Measurements from ENCODE around the gene NAA38.

DNA sequence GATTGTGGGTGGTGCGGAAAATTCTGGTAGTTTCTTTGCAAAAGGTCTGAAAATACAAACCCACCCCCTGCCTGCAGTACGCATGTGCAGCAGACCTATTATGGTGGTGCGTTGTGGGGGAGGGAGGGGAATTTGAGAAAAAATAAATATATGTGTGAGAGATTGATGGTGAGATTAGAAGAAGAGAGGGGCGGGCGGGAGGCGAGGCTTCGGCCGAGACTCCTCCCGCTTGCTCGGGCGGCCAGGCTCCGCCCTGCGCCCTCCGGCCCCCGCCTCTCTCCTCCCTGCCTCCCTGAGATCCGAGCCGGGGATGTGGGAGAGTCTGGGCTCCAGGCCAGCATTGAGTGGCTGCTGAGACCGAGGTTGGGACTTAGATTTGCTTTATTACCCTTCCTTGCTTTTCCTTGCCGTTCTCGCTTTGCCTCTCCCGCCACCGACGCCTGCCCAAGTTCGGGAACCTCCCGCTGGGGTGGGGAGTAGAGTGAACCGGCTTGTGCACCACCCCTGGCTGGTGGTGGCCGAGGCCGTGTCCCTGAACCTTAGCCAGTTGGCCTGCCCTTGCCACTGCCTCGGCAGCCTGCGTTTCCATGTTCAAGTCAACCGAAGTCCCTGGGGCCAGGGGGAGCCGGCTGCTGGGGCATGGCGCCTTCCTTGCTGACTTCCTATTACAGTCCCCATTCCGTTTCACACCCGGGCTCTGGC lies 30.3 kb upstream of the NAA38 start:
- no peak for TF ChIP-seq POLR2A (IDR thresholded peaks at IDR 0.05)
- TF ChIP-seq, protein P1, sequence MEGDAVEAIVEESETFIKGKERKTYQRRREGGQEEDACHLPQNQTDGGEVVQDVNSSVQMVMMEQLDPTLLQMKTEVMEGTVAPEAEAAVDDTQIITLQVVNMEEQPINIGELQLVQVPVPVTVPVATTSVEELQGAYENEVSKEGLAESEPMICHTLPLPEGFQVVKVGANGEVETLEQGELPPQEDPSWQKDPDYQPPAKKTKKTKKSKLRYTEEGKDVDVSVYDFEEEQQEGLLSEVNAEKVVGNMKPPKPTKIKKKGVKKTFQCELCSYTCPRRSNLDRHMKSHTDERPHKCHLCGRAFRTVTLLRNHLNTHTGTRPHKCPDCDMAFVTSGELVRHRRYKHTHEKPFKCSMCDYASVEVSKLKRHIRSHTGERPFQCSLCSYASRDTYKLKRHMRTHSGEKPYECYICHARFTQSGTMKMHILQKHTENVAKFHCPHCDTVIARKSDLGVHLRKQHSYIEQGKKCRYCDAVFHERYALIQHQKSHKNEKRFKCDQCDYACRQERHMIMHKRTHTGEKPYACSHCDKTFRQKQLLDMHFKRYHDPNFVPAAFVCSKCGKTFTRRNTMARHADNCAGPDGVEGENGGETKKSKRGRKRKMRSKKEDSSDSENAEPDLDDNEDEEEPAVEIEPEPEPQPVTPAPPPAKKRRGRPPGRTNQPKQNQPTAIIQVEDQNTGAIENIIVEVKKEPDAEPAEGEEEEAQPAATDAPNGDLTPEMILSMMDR (IDR thresholded peaks at IDR 0.05) = no peak

All from ovary (tissue), 3 donors.